ENCODE results near the gene TRAPPC12.
"Not testable (repeated sequence)": the region's sequence is repeated elsewhere in the genome, so short reads cannot be mapped to it uniquely, and the experiment has no call there.

The TRAPPC12 gene

DNA sequence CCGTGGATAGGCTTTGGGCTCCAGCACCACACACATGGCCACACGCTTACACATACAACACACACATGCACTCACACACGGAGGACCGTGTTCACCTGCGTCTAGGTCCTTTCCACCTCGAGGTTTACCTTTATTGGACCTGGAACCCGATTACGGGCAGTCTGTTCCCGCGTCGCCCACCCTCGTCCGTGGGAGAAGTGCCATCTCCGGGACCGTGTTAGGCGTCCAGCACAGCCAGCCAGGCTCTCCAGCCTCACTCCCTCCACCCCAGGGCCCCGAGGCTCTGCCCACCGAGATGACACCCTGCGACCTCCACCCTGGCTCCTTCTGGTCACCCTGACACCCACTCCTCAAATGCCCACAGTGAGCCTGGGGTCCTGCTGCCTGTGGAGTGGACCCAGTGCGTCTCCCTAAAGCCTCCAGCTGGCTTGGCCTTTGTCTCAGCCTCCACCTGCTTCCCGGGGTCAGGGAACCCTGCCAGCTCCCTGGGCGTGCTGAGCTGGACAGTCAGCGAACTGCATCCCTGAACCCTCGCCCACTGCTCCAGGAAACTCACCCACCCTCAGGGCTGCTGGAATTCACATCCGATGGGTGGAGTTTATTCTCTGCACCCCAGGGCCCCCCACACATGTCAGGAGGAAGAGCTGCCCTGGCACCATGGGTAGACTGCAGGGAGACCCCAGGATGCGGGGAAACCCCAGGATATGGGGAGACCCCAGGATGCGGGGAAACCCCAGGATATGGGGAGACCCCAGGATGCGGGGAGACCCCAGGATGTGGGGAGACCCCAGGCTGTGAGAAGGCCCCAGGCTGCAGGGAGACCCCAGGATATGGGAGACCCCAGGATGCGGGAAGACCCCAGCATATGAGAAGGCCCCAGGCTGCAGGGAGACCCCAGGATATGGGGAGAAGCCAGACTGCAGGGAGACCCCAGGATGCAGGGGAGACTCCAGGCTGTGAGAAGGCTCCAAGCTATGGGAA lies 106.8 kb downstream of the TRAPPC12 start:
- DNase-seq (ENCODE audit: low read depth in 2 of 2) = no peak

DNA sequence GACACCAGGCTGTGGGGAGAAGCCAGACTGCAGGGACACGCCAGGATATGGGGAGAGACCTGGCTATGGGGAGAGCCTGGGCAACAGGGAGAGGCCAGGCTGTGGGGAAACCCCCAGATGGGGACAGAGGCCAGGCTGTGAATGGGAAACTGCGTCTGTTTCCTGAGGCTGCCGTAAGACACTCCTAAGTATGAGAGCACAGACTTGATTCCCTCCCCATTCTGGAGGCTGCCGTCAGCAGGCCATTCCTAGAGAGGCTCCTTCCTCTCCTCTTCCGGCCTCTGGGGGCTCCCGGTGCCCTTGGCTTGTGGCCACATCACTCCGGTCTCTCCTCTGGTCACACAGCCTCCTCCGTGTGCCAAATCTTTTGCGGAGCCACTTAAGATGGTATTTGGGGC lies 107.5 kb downstream of the TRAPPC12 start:
- DNase-seq (ENCODE audit: low read depth in 2 of 2) = no peak

DNA sequence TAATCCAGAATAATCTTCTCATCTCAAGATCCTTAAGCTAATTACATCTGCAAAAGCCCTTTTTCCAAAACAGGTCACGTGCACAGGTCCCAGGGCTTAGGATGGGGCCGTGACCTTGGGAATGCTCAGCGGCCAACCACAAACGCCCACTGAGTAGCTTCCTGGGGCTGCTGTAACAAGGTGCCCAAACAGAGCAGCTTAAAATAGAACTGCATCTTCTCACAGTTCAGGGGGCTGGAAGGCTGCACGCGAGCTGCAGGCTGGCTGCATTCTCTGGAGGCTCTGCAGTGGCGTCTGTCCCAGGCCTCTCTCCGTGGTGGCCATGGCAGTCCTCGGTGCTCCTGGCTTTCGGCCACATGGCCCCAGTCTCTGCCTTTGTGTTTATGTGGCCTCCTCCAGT lies 107.9 kb downstream of the TRAPPC12 start:
- DNase-seq (ENCODE audit: low read depth in 2 of 2) = no peak

DNA sequence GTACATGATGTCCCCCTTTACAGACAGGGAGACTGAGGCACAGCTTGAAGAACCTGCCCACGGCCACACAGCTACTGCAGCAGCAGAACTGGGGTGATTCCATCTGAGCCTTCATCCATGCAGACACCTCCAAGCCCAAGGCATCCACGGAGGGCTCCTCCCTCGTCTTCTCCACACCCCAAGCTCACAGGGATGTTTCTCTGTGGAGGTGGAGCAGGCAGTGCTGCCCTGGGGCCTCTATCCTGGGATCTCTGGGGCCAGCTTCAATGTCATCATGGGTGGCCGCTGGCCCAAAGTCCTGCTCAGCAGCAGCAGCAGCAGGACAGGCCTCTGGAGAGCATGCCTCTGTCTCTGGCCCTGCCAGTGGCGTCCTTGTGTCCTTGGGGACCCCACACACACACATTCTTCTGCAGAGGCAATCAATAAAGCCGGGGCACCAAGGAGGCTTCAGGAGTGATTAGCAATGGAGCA lies 108.6 kb downstream of the TRAPPC12 start:
- no peak for DNase-seq (ENCODE audit: low read depth in 2 of 2)

DNA sequence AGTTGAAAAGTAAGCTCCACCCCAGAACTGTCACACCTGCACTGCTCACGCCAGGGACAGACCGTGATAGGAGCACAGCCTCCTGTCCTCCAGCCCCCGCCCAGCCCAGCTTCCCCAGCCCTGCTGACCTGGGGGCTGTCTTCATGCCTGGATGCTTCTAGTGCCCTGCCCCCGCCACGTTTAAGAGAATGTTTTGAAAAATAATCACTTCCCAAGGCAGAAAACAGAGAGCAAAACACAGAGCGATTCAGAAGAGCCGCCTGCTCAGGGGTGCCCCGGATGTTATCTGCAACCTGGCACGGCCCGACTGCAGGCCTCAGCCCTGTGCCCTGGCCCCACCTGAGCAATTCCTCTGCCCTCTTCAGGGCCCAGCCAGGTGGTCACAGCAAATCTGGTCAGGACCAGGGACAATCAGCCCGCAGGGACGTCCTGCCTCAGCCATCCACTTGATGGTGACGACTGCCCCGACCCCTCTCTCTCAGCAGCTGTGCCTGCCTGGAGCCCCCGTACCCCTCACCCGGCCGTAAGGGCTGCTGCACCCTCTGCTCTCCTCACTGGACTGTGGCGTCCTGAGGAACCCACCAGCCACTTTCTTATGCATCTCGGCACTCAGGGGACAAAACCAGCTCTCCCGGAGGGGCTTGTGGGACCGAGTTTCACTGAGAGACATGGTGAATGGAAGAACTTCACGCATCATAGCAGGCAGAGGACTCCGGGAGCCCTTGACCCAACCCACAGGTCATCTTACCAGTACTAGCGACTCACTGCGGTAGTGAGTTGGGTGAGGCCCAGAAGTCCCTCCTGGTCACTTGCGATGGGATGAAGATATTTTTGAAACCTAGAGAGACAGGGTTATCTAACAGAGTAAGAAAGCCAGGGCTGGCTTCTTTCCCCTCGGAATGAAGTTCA lies 109.6 kb downstream of the TRAPPC12 start:
- DNase-seq (ENCODE audit: low read depth in 2 of 2) = no peak

DNA sequence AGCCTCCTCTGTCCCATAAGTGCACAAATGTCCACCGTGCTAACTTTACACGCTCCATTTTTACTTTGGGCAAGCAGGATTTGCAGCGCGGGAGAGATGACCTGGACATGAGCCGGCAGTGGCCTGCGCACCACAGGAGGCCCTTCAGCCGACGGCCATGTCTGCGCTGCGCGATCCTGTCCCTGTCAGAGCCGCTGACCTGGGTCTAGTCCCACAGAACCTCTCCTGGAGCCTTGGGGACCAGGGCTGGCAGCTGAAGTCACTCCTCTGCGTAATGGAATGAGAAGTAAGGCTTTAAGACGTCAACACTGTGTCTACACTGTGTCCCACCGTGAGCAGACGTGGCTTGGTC lies 110.2 kb downstream of the TRAPPC12 start:
- no peak for DNase-seq (ENCODE audit: low read depth in 2 of 2)

DNA sequence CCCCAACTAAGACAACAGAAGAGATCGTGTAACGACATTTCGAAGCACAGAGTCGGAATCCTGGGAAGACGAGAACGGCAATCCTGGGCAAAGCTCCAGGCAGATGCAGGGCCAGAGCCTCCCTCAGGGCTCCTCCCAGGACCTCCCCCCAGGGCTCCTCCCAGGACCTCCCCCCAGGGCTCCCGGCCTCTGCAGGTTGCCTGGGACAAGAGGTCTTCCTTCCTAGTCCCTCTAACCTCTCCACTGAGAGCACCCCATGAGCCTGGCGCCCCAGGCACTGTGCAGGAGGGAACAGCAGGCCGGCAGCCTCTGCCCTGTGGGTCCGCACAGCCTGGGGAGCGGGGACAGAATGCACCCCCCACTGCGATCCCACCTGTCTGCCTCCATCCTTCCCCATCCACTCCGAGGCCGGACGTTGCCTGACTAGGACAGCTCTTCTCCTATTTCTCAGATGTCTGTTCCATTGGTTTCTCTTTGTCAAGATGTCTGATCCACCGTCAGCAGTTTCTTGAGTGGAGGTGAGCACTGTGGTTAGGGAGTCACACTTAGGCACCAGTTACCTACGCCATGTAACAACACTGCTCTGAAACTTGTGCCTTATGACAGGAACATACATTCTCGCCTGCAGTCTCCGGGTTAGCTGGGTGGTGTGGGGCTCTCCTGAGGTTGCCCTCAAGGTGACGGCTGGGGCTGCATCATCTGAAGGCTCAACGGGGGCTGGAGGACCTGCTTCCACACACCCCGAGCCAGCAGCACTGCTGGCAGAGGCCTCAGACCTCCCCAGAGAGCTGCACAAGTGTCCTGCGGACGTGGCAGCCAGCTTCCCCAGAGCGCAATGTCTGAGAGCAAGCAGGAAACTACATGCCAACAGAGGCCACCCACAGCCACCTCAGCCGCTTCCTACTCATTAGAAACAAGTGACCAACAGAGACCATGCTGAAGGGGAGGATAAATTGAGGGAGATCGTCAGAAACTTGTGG lies 111.0 kb downstream of the TRAPPC12 start:
- DNase-seq (ENCODE audit: low read depth in 2 of 2) = no peak

DNA sequence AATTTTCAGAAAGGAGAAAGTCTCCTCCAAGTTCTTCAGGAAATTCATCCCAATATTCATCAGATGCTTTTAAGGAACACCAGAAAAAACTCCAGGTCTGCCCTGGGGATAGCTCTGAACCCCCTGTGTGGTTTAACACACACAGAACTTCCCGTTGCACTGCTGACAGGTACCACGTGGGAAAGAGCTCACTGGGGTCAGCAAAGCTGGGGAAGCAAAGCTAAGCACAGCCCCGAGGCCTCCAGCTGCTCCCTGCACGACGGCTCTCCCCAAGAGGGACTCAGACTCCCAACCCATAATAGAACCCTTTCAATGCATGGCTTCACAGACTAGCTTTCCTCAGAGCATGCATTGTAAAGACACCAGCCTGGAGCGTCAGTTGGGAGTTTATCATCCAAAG lies 111.8 kb downstream of the TRAPPC12 start:
- DNase-seq (ENCODE audit: low read depth in 2 of 2) = no peak

DNA sequence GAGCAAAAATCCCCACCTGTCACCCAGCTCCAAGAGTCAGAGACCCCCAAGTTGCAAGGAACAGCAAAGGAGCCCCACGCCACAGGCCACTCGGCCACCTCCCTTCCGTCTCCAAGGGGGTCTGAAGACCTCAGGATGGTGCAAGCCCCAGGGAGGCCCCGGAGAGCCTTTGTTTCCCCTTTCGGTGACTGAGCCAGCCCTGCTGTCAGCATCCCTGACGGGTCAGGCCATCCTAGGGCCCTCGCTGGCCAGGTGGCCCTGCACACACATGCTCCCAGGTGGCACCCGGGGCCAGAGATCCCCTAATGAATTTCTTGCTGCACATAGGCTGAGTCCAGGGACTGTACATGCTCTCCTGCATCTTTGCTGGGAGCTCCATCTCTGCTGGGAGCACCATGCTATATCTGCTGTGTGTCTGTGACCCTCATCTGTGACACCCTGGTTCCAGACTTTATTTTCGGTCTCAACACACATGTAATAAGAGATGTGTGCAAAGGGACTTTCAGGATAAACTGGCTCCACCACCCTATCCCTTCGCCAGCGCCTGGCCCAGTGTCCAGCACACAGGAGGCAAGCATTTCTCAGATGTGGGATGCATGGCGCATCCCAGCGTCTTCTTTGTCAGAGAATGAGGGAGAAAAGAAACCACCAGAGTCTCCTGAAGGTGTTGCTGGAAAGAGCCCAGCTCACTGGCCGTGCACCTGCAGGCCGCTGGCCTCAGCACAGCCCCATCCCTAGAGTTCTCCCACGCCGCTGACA lies 112.4 kb downstream of the TRAPPC12 start:
- no peak for DNase-seq (ENCODE audit: low read depth in 2 of 2)

DNA sequence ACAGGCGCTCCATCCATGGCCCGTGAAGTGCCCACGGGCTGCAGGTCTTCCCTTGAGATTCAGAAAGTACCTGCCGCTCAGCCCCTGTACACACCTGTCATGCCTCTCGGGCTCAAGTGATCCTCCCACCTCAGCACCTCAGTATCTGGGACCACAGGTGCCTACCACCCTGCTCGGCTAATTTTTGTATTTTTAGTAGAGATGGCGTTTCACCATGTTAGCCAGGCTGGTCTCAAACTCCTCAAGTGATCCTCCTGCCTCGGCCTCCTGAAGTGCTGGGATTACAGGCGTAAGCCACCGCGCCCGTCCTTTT lies 112.9 kb downstream of the TRAPPC12 start:
- DNase-seq (ENCODE audit: low read depth in 2 of 2) = not testable (repeated sequence)

DNA sequence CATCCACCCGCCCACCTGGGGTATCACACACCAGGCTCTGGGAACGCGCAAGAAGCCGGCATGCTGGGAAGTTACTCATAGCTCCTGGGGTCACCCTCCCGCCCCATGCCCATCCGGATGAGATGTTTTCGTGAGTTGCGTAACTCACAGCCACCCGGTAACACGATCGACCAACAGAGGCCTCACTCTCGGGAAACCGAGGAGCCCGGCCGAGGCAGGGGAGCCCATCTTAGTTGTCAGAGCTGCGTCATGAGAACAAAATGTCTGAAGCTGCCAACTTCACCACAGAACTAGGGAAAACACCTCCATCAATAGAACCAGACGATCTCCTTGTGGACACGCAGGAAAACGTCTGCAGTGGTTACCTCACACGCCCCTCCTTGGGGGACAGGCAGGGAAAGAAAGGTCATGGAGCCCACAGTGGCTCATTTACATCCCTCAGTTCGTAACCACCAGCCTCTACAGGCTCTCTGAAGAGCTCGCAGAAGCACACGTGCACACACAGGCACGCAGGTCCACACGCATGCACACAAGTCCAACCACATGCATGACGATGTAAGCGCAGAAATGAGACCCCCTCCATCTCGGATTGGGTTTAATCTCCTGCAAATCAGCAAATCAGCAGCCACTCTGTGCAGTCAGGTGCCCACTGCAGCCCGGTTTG lies 113.6 kb downstream of the TRAPPC12 start:
- DNase-seq (ENCODE audit: low read depth in 2 of 2) = no peak

DNA sequence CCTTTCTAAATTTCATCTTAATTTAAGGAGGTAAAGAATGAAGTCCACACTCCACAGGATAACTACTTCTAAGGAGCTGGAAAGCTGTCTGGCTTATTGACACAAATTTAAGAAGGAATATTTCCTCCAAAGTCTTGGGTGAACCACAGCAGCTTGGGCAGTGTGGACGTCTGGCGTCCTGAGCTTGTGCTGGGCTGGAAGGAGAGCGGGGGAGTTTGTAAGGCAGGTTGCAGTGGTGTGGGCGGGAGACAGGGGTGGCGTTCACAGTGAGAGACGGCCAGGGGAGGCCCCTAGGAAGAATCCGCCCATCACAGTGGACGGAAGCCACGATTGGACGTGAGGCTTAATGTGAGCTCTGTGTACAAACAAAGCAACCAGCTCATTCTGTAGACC lies 114.1 kb downstream of the TRAPPC12 start:
- DNase-seq (ENCODE audit: low read depth in 2 of 2) = no peak

DNA sequence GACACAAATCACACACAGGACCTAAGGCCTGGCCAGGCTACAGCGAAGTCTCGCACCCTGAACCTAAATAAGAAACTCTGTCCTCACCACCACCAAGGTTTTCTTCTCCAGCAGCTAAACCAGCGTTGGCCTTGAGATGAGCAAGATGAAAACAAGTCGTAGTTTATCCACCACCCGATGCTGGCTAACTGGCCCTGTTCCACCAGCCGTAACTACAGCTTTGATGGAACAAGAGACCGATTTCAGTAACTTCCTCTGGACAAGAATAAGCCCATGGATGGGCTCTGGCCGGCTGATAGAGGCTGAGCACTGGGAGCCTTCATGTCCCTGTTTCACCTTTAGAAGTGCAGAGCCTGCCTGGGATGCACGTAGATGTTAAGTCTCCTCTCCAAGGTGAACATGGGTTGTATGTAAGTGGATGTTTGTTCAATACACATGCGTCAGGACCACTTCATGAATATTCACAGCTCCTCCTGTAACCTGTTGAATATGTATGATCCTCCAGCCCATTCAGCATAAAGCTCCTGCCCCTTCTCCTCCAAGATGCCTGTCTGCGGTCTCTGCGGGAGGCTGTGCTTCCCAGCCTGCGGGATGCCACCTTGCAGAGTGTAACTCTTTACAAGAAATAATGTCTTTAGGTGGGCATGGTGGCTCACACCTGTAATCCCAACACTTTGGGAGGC lies 115.6 kb downstream of the TRAPPC12 start:
- DNase-seq (ENCODE audit: low read depth in 2 of 2) = no peak

DNA sequence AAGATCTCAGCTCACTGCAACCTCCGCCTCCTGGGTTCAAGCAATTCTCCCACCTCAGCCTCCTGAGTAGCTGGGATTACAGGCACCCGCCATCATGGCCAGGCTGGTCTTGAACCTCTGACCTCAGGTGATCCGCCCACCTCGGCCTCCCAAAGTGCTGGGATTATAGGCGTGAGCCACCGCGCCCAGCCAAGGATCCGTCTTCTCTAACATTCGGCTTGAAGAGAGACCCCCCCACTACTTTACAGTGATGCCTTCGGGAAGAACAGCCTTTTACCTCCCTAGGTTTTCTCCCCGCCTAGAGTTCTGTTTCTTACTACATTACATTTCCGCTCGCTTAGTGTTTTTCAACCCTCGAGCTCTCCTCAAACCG lies 117.2 kb downstream of the TRAPPC12 start:
- DNase-seq (ENCODE audit: low read depth in 2 of 2) = not testable (repeated sequence)

DNA sequence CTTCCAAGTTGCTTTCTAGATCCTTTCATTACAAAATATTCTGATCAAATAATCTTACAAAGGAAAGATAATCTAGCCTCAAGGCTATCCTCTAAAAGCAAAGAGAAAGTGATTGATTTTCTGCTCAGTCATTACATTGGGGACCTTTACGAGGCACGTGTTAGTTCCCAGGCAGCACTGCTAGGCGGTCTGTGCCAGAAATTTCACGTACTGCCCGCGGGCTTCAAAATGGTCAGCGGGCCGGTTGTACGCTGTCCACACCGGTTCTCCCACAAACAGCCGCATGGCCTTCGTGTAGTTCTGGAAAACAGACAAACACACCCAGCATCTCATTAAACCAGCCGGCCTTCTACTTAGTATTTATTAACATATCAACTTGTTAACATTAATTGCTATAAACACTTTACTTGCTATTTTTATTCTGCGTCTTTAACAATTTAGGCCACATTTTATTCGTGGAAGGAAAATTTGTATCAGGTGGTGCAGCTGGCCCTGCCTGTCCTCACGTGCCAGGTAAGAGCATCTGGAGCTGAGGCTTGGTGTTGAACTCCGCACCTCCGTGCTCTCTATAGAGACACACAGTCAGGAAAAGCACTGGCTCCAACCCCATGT lies 119.4 kb downstream of the TRAPPC12 start:
- DNase-seq (ENCODE audit: low read depth in 2 of 2) = no peak

DNA sequence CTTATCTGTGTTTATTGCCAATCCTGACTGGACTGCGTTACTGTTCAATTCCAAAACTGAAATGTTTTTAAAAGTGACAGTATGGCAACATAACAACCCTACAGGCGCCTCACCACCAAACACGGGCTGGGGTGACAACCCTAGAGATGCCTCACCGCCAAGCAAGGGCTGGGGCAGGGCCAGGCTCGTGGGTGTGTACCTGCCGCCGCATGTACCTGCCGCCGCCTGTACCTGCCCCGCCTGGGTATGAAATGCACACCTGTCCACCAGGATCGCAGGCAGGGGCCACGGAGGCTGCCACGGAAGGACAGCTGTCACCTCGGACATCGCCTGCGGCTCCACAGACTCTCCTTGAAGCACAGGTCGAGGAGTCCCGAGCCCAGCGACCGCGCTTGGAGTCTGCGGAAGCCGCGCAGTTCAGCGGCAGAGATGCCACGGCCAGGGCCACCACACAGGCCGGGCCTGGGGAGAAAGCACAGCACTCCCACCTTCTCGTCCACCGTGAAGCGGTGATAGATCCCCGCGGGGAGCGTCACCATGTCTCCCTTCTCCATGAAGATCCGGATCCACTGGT lies 120.9 kb downstream of the TRAPPC12 start:
- DNase-seq (ENCODE audit: low read depth in 2 of 2) = no peak

DNA sequence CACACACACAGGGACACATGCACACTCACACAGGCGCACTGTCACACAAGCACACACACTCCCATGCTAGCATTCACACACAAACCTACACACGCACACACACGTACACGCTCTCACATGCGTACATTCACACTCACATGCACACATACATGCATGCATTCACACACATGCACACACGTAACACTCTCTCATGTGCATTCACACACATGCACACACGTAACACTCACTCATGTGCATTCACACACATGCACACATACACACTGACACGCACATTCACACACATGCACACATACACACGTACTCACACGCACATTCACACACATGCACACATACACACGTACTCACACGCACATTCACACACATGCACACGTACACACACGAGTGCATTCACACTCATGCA lies 123.6 kb downstream of the TRAPPC12 start:
- no peak for DNase-seq (ENCODE audit: low read depth in 2 of 2)

DNA sequence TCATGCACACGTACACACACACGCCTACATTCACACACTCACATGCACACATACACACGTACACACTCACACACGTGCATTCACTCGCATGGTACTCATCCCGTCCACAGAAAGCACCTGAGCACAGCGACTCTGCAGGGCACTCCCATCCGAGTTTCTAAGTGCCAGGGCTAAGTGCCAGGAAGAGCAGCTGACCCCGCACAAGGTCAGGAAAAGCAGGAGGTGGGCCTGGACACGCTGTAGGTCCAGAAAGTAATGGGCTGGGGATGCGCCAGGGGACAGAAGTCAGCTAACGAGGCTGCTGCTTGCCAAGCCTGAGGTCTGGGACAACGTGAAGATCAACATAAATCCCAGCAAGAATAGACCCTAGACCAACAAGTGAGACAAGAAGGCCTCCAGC lies 124.0 kb downstream of the TRAPPC12 start:
- DNase-seq (ENCODE audit: low read depth in 2 of 2) = no peak

DNA sequence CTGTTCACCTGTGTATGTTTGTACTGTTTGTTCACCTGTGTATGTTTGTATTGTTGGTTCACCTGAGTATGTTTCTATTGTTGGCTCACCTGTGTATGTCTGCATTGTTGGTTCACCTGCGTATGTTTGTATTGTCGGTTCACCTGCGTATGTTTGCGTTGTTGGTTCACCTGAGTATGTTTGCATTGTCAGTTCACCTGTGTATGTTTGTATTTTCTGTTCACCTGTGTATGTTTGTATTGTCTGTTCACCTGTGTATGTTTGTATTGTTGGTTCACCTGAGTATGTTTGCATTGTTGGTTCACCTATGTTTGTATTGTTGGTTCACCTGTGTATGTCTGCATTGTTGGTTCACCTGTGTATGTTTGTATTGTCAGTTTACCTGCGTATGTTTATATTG lies 125.2 kb downstream of the TRAPPC12 start:
- no peak for DNase-seq (ENCODE audit: low read depth in 2 of 2)

Data from stimulated activated CD8-positive, alpha-beta memory T cell treated with anti-CD3 and anti-CD28 coated beads, Interleukin-15, amount 100 ng/mL, for 48 hours (primary cell).